PC-9 (cell line): ENCODE measurements around the gene IL17REL. TPM values are rescaled to one million over a fixed set of nuclear protein-coding genes. Genes with fewer than 3 reads are reported as not detected.

Experiments used
- BruUV-seq: library from RNA; stranded (reverse); fragments of 400-500 nt; replicated peaks from 2 replicates; lab custom pipeline; 2021; lab: Mats Ljungman, UMichigan
- CTCF ChIA-PET: fragments of 300-600 bp; sonication (Branson Sonifier 250); formaldehyde crosslinking; loops from one replicate; lab custom pipeline; 2022; ENCODE audit warnings: antibody characterized with exemption; lab: Charles Lee
- POLR2A ChIA-PET: fragments of 300-600 bp; sonication (Branson Sonifier 250); formaldehyde crosslinking; loops from one replicate; lab custom pipeline; 2022; ENCODE audit warnings: antibody characterized with exemption; ENCODE audit not compliant: unreplicated experiment; lab: Charles Lee
- DNase-seq, 2 experiments: peaks; one replicate each; pipeline versions ENCODE4 v3.0.0 to v3.0.0-alpha.2; 2015 to 2022; ENCODE audit warnings: mixed read lengths in 1 of 2
- H2AFZ ChIP-seq: fragments of 200-600 bp; sonication (generic); 2 replicates; pipeline ENCODE4 v1.8.1; 2017; ENCODE audit warnings: antibody characterized with exemption
- H3F3A ChIP-seq: fragments of 200-600 bp; sonication (generic); 2 replicates; pipeline ENCODE4 v1.8.1; 2017; ENCODE audit warnings: antibody characterized with exemption, mild to moderate bottlenecking, low read depth; ENCODE audit not compliant: insufficient read depth
- H3K27ac ChIP-seq: fragments of 200-600 bp; sonication (generic); 2 replicates; pipeline ENCODE4 v1.6.1; 2016; ENCODE audit warnings: mixed run types
- H3K27me3 ChIP-seq: fragments of 200-600 bp; sonication (generic); 2 replicates; pipeline ENCODE4 v1.6.1; 2016; ENCODE audit warnings: low read depth, mixed run types; ENCODE audit not compliant: insufficient read depth
- H3K36me3 ChIP-seq: fragments of 200-600 bp; sonication (generic); 2 replicates; pipeline ENCODE4 v1.6.1; 2016; ENCODE audit warnings: low read depth, mixed run types
- H3K4me1 ChIP-seq: fragments of 200-600 bp; sonication (generic); replicated peaks from 2 replicates; pipeline ENCODE4 v1.6.1; 2016; ENCODE audit warnings: mixed run types; ENCODE audit not compliant: insufficient read depth
- H3K4me2 ChIP-seq: fragments of 200-600 bp; sonication (generic); 2 replicates; pipeline ENCODE4 v1.6.1; 2017; ENCODE audit warnings: mixed run types
- H3K4me3 ChIP-seq: fragments of 200-600 bp; sonication (generic); 2 replicates; pipeline ENCODE4 v1.6.1; 2016; ENCODE audit warnings: mixed run types
- H3K79me2 ChIP-seq: fragments of 200-600 bp; sonication (generic); 2 replicates; pipeline ENCODE4 v1.6.1; 2017; ENCODE audit warnings: low read depth, mixed run types
- H3K9me2 ChIP-seq: fragments of 200-600 bp; sonication (generic); 2 replicates; pipeline ENCODE4 v1.8.1; 2017; ENCODE audit warnings: mild to moderate bottlenecking; ENCODE audit not compliant: insufficient read depth
- H3K9me3 ChIP-seq: fragments of 200-600 bp; sonication (generic); 2 replicates; pipeline ENCODE4 v1.8.1; 2016; ENCODE audit warnings: low read depth; ENCODE audit not compliant: insufficient read depth
- H4K20me1 ChIP-seq: fragments of 200-600 bp; sonication (generic); 2 replicates; pipeline ENCODE4 v1.8.1; 2017; ENCODE audit not compliant: insufficient read depth
- EZH2 ChIP-seq: fragments of 200-600 bp; sonication (generic); IDR thresholded peaks from 2 replicates; pipeline ENCODE4 v1.8.0; 2017; ENCODE audit warnings: antibody characterized with exemption, low read depth
- intact Hi-C: fragments of 100-400 bp; cut with micrococcal nuclease; formaldehyde crosslinking; loops from one replicate; pipeline ENCODE4 v1.10.0; 2022; ENCODE audit not compliant: unreplicated experiment
- total RNA-seq: library from RNA; stranded (reverse); gene quantifications from 2 replicates; pipeline ENCODE4 v1.2.3, GENCODE V29; 2021
- TF ChIP-seq, protein P1 (sequence below): fragments of 200-600 bp; sonication (generic); conservative IDR thresholded peaks from 2 replicates; pipeline ENCODE4 v1.6.1; 2017; ENCODE audit warnings: mixed run types, antibody characterized with exemption, mild to moderate bottlenecking, moderate library complexity

Gene IL17REL
- total RNA-seq, 1 experiment from 2014 or later = not detected

DNA sequence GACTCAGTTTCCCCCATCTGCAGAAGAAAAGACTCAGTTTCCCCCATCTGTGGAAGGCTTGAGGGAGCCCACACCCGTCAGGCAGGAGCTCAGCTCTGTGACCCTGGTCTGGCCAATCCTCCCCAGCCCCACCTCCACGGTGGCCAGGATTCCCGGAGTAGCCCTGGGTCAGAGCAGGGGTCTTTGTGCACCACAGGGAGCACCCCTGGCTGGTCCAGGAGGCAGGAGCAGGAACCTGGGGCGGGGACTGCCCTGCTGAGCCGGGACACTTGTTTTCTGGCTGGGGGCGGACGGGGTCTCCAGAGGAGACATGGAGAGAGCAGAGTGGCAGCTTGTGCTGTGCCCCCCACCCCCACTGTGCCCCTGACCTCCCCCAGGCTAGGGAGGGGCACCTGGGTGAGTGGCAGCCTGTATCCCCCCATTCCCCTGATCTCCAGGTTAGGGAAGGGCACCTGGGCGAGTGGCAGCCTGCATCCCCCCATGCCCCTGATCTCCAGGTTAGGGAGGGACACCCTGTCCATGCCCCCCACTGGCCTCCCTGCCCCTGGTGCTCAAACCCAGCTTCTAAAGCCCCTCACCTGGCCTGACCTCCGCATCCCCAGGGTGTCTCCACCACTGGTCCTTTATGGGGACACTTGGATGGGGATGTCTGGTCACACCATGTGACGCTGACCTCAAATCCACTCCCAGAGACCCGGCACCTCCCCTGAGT, 18.8 kb downstream of the IL17REL start:
- no peak overlapping the region for H3K4me3 ChIP-seq
- no peak overlapping the region for H2AFZ ChIP-seq
- H3K9me3 ChIP-seq = peaks cover 8% of the 10 kb centered on the region; the same call in 1 of the 2 replicates
- TF ChIP-seq EZH2 = no peak
- TF ChIP-seq, protein P1, sequence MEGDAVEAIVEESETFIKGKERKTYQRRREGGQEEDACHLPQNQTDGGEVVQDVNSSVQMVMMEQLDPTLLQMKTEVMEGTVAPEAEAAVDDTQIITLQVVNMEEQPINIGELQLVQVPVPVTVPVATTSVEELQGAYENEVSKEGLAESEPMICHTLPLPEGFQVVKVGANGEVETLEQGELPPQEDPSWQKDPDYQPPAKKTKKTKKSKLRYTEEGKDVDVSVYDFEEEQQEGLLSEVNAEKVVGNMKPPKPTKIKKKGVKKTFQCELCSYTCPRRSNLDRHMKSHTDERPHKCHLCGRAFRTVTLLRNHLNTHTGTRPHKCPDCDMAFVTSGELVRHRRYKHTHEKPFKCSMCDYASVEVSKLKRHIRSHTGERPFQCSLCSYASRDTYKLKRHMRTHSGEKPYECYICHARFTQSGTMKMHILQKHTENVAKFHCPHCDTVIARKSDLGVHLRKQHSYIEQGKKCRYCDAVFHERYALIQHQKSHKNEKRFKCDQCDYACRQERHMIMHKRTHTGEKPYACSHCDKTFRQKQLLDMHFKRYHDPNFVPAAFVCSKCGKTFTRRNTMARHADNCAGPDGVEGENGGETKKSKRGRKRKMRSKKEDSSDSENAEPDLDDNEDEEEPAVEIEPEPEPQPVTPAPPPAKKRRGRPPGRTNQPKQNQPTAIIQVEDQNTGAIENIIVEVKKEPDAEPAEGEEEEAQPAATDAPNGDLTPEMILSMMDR = peak; percentile 24; the same call in 1 of the 2 replicates
- no TSS peak for BruUV-seq
- no peaks in the 10 kb centered on the region for H3K9me2 ChIP-seq
- ChIA-PET POLR2A (no interaction called here), CTCF (interaction anchor here (0.6 kb wide), 1 partner anchor 14 kb away, joined by 3 read pairs; no protein-coding TSS in a partner anchor)
- no peaks in the 10 kb centered on the region for H3K36me3 ChIP-seq
- no peak for DNase-seq
- H3K27me3 ChIP-seq = peaks cover 30% of the 10 kb centered on the region
- H3K79me2 ChIP-seq = no peaks in the 10 kb centered on the region
- H3K27ac ChIP-seq = no peak overlapping the region
- H3F3A ChIP-seq = peaks cover 7% of the 10 kb centered on the region; the same call in 1 of the 2 replicates
- no peaks in the 10 kb centered on the region; the same call in 1 of the 2 replicates for H4K20me1 ChIP-seq
- H3K4me2 ChIP-seq = peak overlapping the region; percentile 63; the same call in 1 of the 2 replicates
- H3K4me1 ChIP-seq = no peaks in the 10 kb centered on the region; the same call in none of the 2 replicates
- intact Hi-C loops = loop anchor here (1.0 to 5.0 kb wide), 3 partner anchors 38 to 227 kb away; no protein-coding TSS in a partner anchor

DNA sequence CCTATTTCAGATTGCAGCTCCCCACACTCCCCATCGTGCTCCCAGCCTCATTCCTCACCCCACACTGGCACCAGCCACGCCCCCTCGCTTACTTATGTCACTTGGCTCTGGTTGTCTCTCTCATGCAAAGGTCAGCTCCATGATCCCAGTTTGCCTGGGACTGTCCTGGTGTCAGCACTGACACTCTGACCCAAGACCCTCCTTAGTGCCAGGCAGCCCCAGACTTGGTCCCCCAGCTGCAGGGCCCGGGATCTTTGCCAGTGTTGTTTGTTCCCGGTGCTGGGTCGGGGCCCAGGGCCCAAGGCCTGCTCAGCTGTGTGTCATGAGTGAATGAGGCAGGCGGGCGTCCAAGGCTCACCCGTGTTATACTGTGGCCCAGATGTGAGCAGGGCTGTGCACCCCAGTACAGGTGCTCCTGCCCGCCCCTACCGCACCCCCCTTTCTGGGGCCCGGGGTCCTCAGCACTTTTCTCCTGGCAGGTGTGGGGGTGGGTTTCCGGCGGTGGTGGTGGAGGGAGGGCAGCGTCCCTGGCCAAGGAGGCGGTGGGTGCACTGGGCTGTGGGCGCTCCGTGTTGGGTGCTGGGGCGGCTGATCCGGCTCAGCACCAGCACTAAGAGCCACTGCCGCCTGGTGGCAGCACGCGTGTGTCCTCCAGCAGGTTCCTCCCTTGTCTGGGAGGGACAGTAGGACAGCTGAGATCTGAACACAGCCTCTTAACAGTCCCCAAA, 19.5 kb downstream of the IL17REL start:
- Histone ChIP-seq H3K9me3 (peaks cover 8% of the 10 kb centered on the region; the same call in 1 of the 2 replicates), H2AFZ (no peak overlapping the region), H3K9me2 (no peaks in the 10 kb centered on the region), H3K27me3 (peaks cover 37% of the 10 kb centered on the region), H3F3A (peaks cover 7% of the 10 kb centered on the region; the same call in 1 of the 2 replicates), H3K4me3 (no peak overlapping the region), H4K20me1 (no peaks in the 10 kb centered on the region; the same call in 1 of the 2 replicates), H3K4me2 (peak overlapping the region; percentile 63), H3K4me1 (no peaks in the 10 kb centered on the region; the same call in none of the 2 replicates), H3K27ac (no peak overlapping the region), H3K79me2 (no peaks in the 10 kb centered on the region), H3K36me3 (no peaks in the 10 kb centered on the region)
- BruUV-seq = no TSS peak
- intact Hi-C loops = loop anchor here (1.0 to 5.0 kb wide), 3 partner anchors 39 to 226 kb away; no protein-coding TSS in a partner anchor
- CTCF ChIA-PET = interaction anchor here (0.6 kb wide), 1 partner anchor 15 kb away, joined by 3 read pairs; no protein-coding TSS in a partner anchor
- POLR2A ChIA-PET = interaction anchor here (0.6 kb wide), 1 partner anchor 44 kb away, joined by 4 read pairs; no protein-coding TSS in a partner anchor
- peak; percentile 32 to 52 for DNase-seq
- TF ChIP-seq EZH2 = no peak
- TF ChIP-seq, protein P1 = peak; percentile 87

DNA sequence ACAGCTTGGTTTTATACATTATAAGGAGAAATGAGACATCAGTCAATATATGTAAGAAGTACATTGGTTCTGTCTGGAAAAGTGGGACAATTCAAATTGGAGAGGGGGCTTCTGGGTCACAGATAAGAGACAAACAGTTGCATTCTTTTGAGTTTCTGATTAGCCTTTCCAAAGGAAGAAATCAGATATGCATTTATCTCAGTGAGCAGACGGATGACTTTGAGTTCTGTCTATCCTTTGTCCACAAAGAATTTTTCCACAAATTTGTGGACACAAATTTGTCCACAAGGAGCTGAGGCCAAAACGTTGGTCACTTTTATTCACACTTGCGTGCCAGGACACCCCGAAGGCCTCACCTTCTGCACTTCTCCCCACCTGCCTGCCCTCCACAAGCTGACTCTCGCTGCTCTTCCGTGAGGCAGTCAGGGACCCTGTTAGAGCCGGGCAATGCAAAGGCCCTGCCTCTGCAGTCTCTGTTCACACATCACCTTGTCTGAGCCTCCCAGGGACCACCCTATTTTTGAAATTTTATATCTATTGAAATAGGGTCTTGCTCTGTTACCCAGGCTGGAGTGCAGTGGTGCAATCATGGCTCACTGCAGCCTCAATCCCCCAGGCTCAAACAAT, 20.5 kb downstream of the IL17REL start:
- Histone ChIP-seq H3K79me2 (no peaks in the 10 kb centered on the region), H3K9me3 (peaks cover 8% of the 10 kb centered on the region; the same call in 1 of the 2 replicates), H3K9me2 (no peaks in the 10 kb centered on the region), H4K20me1 (no peaks in the 10 kb centered on the region), H3K4me3 (no peak overlapping the region), H3K36me3 (no peaks in the 10 kb centered on the region), H3K4me2 (no peak overlapping the region), H2AFZ (no peak overlapping the region), H3K27me3 (peaks cover 47% of the 10 kb centered on the region), H3K4me1 (no peaks in the 10 kb centered on the region; the same call in none of the 2 replicates), H3F3A (no peaks in the 10 kb centered on the region), H3K27ac (no peak overlapping the region)
- DNase-seq = peak in 1 of 2 experiments; percentile 39
- POLR2A ChIA-PET = no interaction called here
- TF ChIP-seq EZH2 = no peak
- TF ChIP-seq, protein P1 = no peak
- intact Hi-C loops = loop anchor here (5.0 kb wide), 2 partner anchors 40 to 225 kb away; no protein-coding TSS in a partner anchor
- CTCF ChIA-PET = no interaction called here
- no TSS peak for BruUV-seq
